Loucy (cell line): ENCODE data around the gene FHIT.

Experiments
- H2AFZ ChIP-seq: fragments of 200-600 bp; sonication (generic); 2 replicates; pipeline ENCODE4 v1.6.0; 2016; ENCODE audit warnings: antibody characterized with exemption, mild to moderate bottlenecking, low read length, moderate library complexity
- H3F3A ChIP-seq: fragments of 200-600 bp; 2 replicates; pipeline ENCODE4 v1.6.0; 2016; ENCODE audit warnings: antibody characterized with exemption, low read depth, mild to moderate bottlenecking
- H3K27me3 ChIP-seq: fragments of 200-600 bp; sonication (generic); 2 replicates; pipeline ENCODE4 v1.6.1; 2014; ENCODE audit warnings: low read length, mild to moderate bottlenecking; ENCODE audit not compliant: insufficient read depth, poor library complexity, severe bottlenecking
- H3K36me3 ChIP-seq: fragments of 200-600 bp; sonication (generic); 2 replicates; pipeline ENCODE4 v1.6.1; 2016; ENCODE audit warnings: low read length; ENCODE audit not compliant: insufficient read depth
- H3K4me1 ChIP-seq: fragments of 200-600 bp; sonication (generic); 2 replicates; pipeline ENCODE4 v1.5.1; 2014; ENCODE audit warnings: low read length, mild to moderate bottlenecking; ENCODE audit not compliant: insufficient read depth, poor library complexity, severe bottlenecking
- H3K4me2 ChIP-seq: fragments of 200-600 bp; sonication (generic); 2 replicates; pipeline ENCODE4 v1.6.0; 2014; ENCODE audit warnings: antibody characterized with exemption, low read length, low read depth, mild to moderate bottlenecking; ENCODE audit not compliant: poor library complexity, severe bottlenecking
- H3K4me3 ChIP-seq: fragments of 200-600 bp; sonication (generic); 2 replicates; pipeline ENCODE4 v1.5.1; 2014; ENCODE audit warnings: low read length, mild to moderate bottlenecking, mixed read lengths; ENCODE audit not compliant: poor library complexity, severe bottlenecking
- H3K79me2 ChIP-seq: fragments of 200-600 bp; sonication (generic); 2 replicates; pipeline ENCODE4 v1.6.1; 2014; ENCODE audit warnings: low read length; ENCODE audit not compliant: insufficient read depth
- H3K9ac ChIP-seq: fragments of 200-600 bp; sonication (generic); 2 replicates; pipeline ENCODE4 v1.6.0; 2014; ENCODE audit warnings: mild to moderate bottlenecking, low read depth, low read length, moderate library complexity; ENCODE audit not compliant: poor library complexity, severe bottlenecking
- H3K9me2 ChIP-seq: fragments of 200-600 bp; sonication (generic); replicated peaks from 2 replicates; pipeline ENCODE4 v1.6.1; 2016; ENCODE audit warnings: low read depth, low read length, mixed read lengths
- H3K9me3 ChIP-seq: fragments of 200-600 bp; sonication (generic); 2 replicates; pipeline ENCODE4 v1.6.1; 2014; ENCODE audit warnings: mild to moderate bottlenecking, antibody characterized with exemption, low read length, low read depth; ENCODE audit not compliant: insufficient read depth
- H4K20me1 ChIP-seq: fragments of 200-600 bp; sonication (generic); 2 replicates; pipeline ENCODE4 v1.6.0; 2014; ENCODE audit warnings: antibody characterized with exemption, low read length, mild to moderate bottlenecking; ENCODE audit not compliant: insufficient read depth, poor library complexity, severe bottlenecking
- CTCF ChIP-seq: fragments of 200-600 bp; sonication (generic); conservative IDR thresholded peaks from 2 replicates; pipeline ENCODE4 v1.5.1; 2014; ENCODE audit warnings: mild to moderate bottlenecking, antibody characterized with exemption, low read length
- EZH2phosphoT487 ChIP-seq: fragments of 200-600 bp; IDR thresholded peaks from 2 replicates; pipeline ENCODE4 v1.6.1; 2018; ENCODE audit warnings: antibody characterized with exemption, mild to moderate bottlenecking, moderate library complexity, borderline replicate concordance

FHIT gene

GRCh38 chr3:59982510-59982909 is 1268.7 kb downstream of the FHIT start:
- H3K36me3 ChIP-seq = no peaks in the 10 kb centered on the region
- H3K27me3 ChIP-seq = no peaks in the 10 kb centered on the region
- H3K79me2 ChIP-seq = no peaks in the 10 kb centered on the region
- TF ChIP-seq CTCF (no peak), EZH2phosphoT487 (no peak)
- H3K4me1 ChIP-seq = peaks cover 8% of the 10 kb centered on the region
- H3K9me3 ChIP-seq = no peaks in the 10 kb centered on the region
- H2AFZ ChIP-seq = no peak overlapping the region
- H3K4me2 ChIP-seq = no peak overlapping the region
- no peaks in the 10 kb centered on the region for H3K9me2 ChIP-seq
- no peaks in the 10 kb centered on the region for H4K20me1 ChIP-seq
- no peak overlapping the region for H3K4me3 ChIP-seq
- no peak overlapping the region for H3K9ac ChIP-seq
- H3F3A ChIP-seq = no peaks in the 10 kb centered on the region

GRCh38 chr3:59981377-59981776 is 1269.9 kb downstream of the FHIT start:
- TF ChIP-seq CTCF (no peak), EZH2phosphoT487 (no peak)
- Histone ChIP-seq H3K9me2 (no peaks in the 10 kb centered on the region), H4K20me1 (no peaks in the 10 kb centered on the region), H3K79me2 (no peaks in the 10 kb centered on the region), H3F3A (no peaks in the 10 kb centered on the region), H3K9ac (no peak overlapping the region), H3K9me3 (no peaks in the 10 kb centered on the region), H2AFZ (no peak overlapping the region), H3K4me3 (no peak overlapping the region), H3K36me3 (no peaks in the 10 kb centered on the region), H3K4me1 (peaks cover 8% of the 10 kb centered on the region), H3K4me2 (peak overlapping the region; percentile 29), H3K27me3 (no peaks in the 10 kb centered on the region)

GRCh38 chr3:59980576-59980975 is 1270.7 kb downstream of the FHIT start:
- Histone ChIP-seq H3K9me2 (no peaks in the 10 kb centered on the region), H3F3A (no peaks in the 10 kb centered on the region), H3K4me2 (no peak overlapping the region), H3K4me1 (peaks cover 8% of the 10 kb centered on the region), H3K36me3 (no peaks in the 10 kb centered on the region), H3K9me3 (no peaks in the 10 kb centered on the region), H3K4me3 (no peak overlapping the region), H3K27me3 (no peaks in the 10 kb centered on the region), H2AFZ (no peak overlapping the region), H3K79me2 (no peaks in the 10 kb centered on the region), H3K9ac (no peak overlapping the region), H4K20me1 (no peaks in the 10 kb centered on the region)
- TF ChIP-seq EZH2phosphoT487 (no peak), CTCF (no peak)
